H1 (cell line): ENCODE results near the gene GALNT2. TPM values are rescaled to one million over a fixed set of nuclear protein-coding genes. Genes with fewer than 3 reads are reported as not detected.

Experiments used
- CTCF ChIA-PET: fragments of 300-600 bp; sonication (Branson Sonifier 250); formaldehyde crosslinking; loops from one replicate; lab custom pipeline; 2021; ENCODE audit not compliant: partially characterized antibody; lab: Charles Lee
- POLR2A ChIA-PET: fragments of 300-600 bp; sonication (Branson Sonifier 250); formaldehyde crosslinking; loops from one replicate; lab custom pipeline; 2021; ENCODE audit warnings: inconsistent platforms; ENCODE audit not compliant: partially characterized antibody; lab: Charles Lee
- DNase-seq, 2 experiments: peaks; one replicate each; pipeline versions ENCODE4 v3.0.0 to v3.0.0-alpha.2; 2010 to 2022; ENCODE audit warnings: low spot score in 2 of 2, low read depth in 1 of 2, mixed read lengths in 1 of 2
- FAIRE-seq: peaks from 2 replicates; lab custom pipeline; 2011; peaks lifted over from hg19 to GRCh38; lab: Jason Lieb, UNC
- H2AFZ ChIP-seq: 2 replicates; pipeline ENCODE4 v1.8.1; 2012; ENCODE audit warnings: low read length, inconsistent platforms
- H2AK5ac ChIP-seq: 2 replicates; pipeline ENCODE4 v1.6.1; 2013; ENCODE audit warnings: low read depth, low read length
- H2BK120ac ChIP-seq: replicated peaks from 2 replicates; pipeline ENCODE3; 2013; ENCODE audit warnings: low read depth, low read length, inconsistent platforms
- H2BK12ac ChIP-seq: 2 replicates; pipeline ENCODE4 v1.6.1; 2013; ENCODE audit warnings: low read depth, low read length
- H2BK15ac ChIP-seq: 2 replicates; pipeline ENCODE4 v1.6.1; 2013; ENCODE audit warnings: low read length
- H2BK20ac ChIP-seq: 2 replicates; pipeline ENCODE4 v1.6.1; 2013; ENCODE audit warnings: low read length
- H2BK5ac ChIP-seq: 2 replicates; pipeline ENCODE4 v1.6.1; 2013; ENCODE audit warnings: low read depth, low read length
- H3K14ac ChIP-seq: 2 replicates; pipeline ENCODE4 v1.6.1; 2013; ENCODE audit warnings: inconsistent platforms; ENCODE audit not compliant: insufficient read length
- H3K18ac ChIP-seq: 2 replicates; pipeline ENCODE4 v1.6.1; 2013; ENCODE audit warnings: low read length; ENCODE audit errors: extremely low read depth
- H3K23ac ChIP-seq: 2 replicates; pipeline ENCODE4 v1.6.1; 2013; ENCODE audit warnings: inconsistent platforms; ENCODE audit not compliant: insufficient read length
- H3K23me2 ChIP-seq: 2 replicates; pipeline ENCODE4 v1.6.1; 2013; ENCODE audit warnings: low read depth, low read length
- H3K27ac ChIP-seq: 2 replicates; pipeline ENCODE4 v1.6.1; 2011; ENCODE audit warnings: low read depth, low read length, inconsistent platforms
- H3K27me3 ChIP-seq, 4 experiments: replicated peaks in 1 of 4; 1 replicate in 1 of 4; 2 replicates in 3 of 4; pipeline versions ENCODE4 v1.6.1 to v1.8.1; 2011 to 2013; ENCODE audit warnings: low read length in 3 of 4, mild to moderate bottlenecking in 3 of 4, inconsistent platforms in 2 of 4, mixed read lengths in 2 of 4, moderate library complexity in 1 of 4; ENCODE audit not compliant: control insufficient read depth in 3 of 4, insufficient read depth in 3 of 4; ENCODE audit errors: extremely low read depth in 1 of 4
- H3K36me3 ChIP-seq, 4 experiments: 2 replicates each; pipeline versions ENCODE4 v1.6.1 to v1.8.1; 2011 to 2013; ENCODE audit warnings: mild to moderate bottlenecking in 4 of 4, low read length in 3 of 4, moderate library complexity in 2 of 4, control low read depth in 1 of 4, inconsistent platforms in 1 of 4; ENCODE audit not compliant: insufficient read depth in 4 of 4, control insufficient read depth in 2 of 4
- H3K4ac ChIP-seq: replicated peaks from 2 replicates; pipeline ENCODE3; 2013; ENCODE audit warnings: low read length, low read depth, mixed read lengths, inconsistent platforms; ENCODE audit not compliant: insufficient read length
- H3K4me1 ChIP-seq, 4 experiments: replicated peaks in 1 of 4; 1 replicate in 1 of 4; 2 replicates in 3 of 4; pipeline versions ENCODE4 v1.6.1 to v1.8.1; 2011 to 2013; ENCODE audit warnings: low read length in 3 of 4, inconsistent platforms in 2 of 4, mixed read lengths in 1 of 4; ENCODE audit not compliant: insufficient read depth in 4 of 4, control insufficient read depth in 3 of 4
- H3K4me2 ChIP-seq, 2 experiments: 2 replicates each; pipeline versions ENCODE4 v1.6.1 to v1.8.1; 2011 to 2013; ENCODE audit warnings: low read depth in 2 of 2, low read length in 2 of 2, control low read depth in 1 of 2, inconsistent platforms in 1 of 2, mild to moderate bottlenecking in 1 of 2; ENCODE audit not compliant: insufficient read depth in 1 of 2
- H3K4me3 ChIP-seq, 4 experiments: fragments of 200-600, 300-600 bp in 1 of 4; sonication (generic), shearing (Covaris generic), sonication (Bioruptor Twin) in 1 of 4; 2 replicates each; pipeline versions ENCODE4 v1.5.1 to v1.8.1; 2011 to 2016; ENCODE audit warnings: low read length in 4 of 4, low read depth in 3 of 4, control low read depth in 2 of 4, inconsistent platforms in 2 of 4, mild to moderate bottlenecking in 2 of 4, mixed read lengths in 1 of 4, moderate library complexity in 1 of 4; ENCODE audit not compliant: insufficient read depth in 2 of 4; ENCODE audit errors: extremely low read depth in 1 of 4
- H3K56ac ChIP-seq: replicated peaks from 2 replicates; pipeline ENCODE3; 2013; ENCODE audit warnings: low read depth, mild to moderate bottlenecking, mixed read lengths, low read length, inconsistent platforms; ENCODE audit not compliant: insufficient read length
- H3K79me1 ChIP-seq: 2 replicates; pipeline ENCODE4 v1.6.1; 2013; ENCODE audit warnings: low read depth, low read length, control low read depth
- H3K79me2 ChIP-seq, 2 experiments: 2 replicates each; pipeline versions ENCODE4 v1.6.1 to v1.8.1; 2012 to 2013; ENCODE audit warnings: low read length in 2 of 2, mild to moderate bottlenecking in 2 of 2, inconsistent platforms in 1 of 2; ENCODE audit not compliant: insufficient read depth in 2 of 2, control insufficient read depth in 1 of 2
- H3K9ac ChIP-seq, 4 experiments: replicated peaks in 1 of 4; 1 replicate in 1 of 4; 2 replicates in 3 of 4; pipeline versions ENCODE4 v1.6.1 to v1.8.1; 2011 to 2013; ENCODE audit warnings: low read depth in 3 of 4, low read length in 3 of 4, control low read depth in 2 of 4, mild to moderate bottlenecking in 2 of 4, moderate library complexity in 2 of 4, inconsistent platforms in 1 of 4; ENCODE audit errors: extremely low read depth in 1 of 4
- H3K9me3 ChIP-seq, 2 experiments: 2 replicates each; pipeline versions ENCODE4 v1.6.1 to v1.8.1; 2012 to 2013; ENCODE audit warnings: mild to moderate bottlenecking in 2 of 2, moderate library complexity in 2 of 2, control low read depth in 1 of 2, inconsistent platforms in 1 of 2, low read depth in 1 of 2, low read length in 1 of 2, mixed read lengths in 1 of 2; ENCODE audit not compliant: insufficient read depth in 2 of 2
- H4K20me1 ChIP-seq, 2 experiments: replicated peaks in 1 of 2; 2 replicates each; pipeline versions ENCODE3 to v1.8.1; 2011 to 2013; ENCODE audit warnings: inconsistent platforms in 2 of 2, low read length in 2 of 2, mild to moderate bottlenecking in 1 of 2; ENCODE audit not compliant: insufficient read depth in 2 of 2, control insufficient read depth in 1 of 2
- H4K5ac ChIP-seq: 2 replicates; pipeline ENCODE4 v1.6.1; 2013; ENCODE audit warnings: low read length, low read depth, mixed read lengths, inconsistent platforms; ENCODE audit not compliant: insufficient read length
- H4K8ac ChIP-seq: 2 replicates; pipeline ENCODE4 v1.8.0; 2013; ENCODE audit warnings: mild to moderate bottlenecking, moderate library complexity, low read length, inconsistent platforms; ENCODE audit not compliant: insufficient read depth; ENCODE audit errors: extremely low read depth
- H4K91ac ChIP-seq: replicated peaks from 2 replicates; pipeline ENCODE3; 2013; ENCODE audit warnings: low read length, mixed read lengths, inconsistent platforms; ENCODE audit not compliant: insufficient read length
- ASH2L ChIP-seq: fragments of 200-600, 300-600 bp; sonication (generic); IDR thresholded peaks from one replicate; pipeline ENCODE4 v1.7.1; 2017; ENCODE audit warnings: low read length
- ATF2 ChIP-seq: IDR thresholded peaks from 2 replicates; pipeline ENCODE4 v1.6.1; 2012; ENCODE audit warnings: low read length, inconsistent platforms
- CEBPB ChIP-seq: IDR thresholded peaks from 2 replicates; pipeline ENCODE4 v1.6.1; 2012; ENCODE audit warnings: low read depth, low read length
- EGR1 ChIP-seq: IDR thresholded peaks from 2 replicates; pipeline ENCODE4 v1.6.1; 2011; ENCODE audit warnings: low read depth, low read length, borderline replicate concordance
- GABPA ChIP-seq: IDR thresholded peaks from 2 replicates; pipeline ENCODE4 v1.6.1; 2011; ENCODE audit warnings: mild to moderate bottlenecking, low read length, moderate library complexity, borderline replicate concordance; ENCODE audit not compliant: insufficient read depth
- JUN ChIP-seq: IDR thresholded peaks from 2 replicates; pipeline ENCODE4 v1.6.1; 2011; ENCODE audit warnings: low read depth, mild to moderate bottlenecking, improper control_type of control experiment, low read length
- NRF1 ChIP-seq: IDR thresholded peaks from 2 replicates; pipeline ENCODE4 v1.6.1; 2011; ENCODE audit warnings: mild to moderate bottlenecking, low read depth, low read length, improper control_type of control experiment
- POLR2AphosphoS5 ChIP-seq: IDR thresholded peaks from 2 replicates; pipeline ENCODE4 v1.6.1; 2011; ENCODE audit warnings: low read depth, low read length
- RAD21 ChIP-seq, 2 experiments: IDR thresholded peaks in 1 of 2; conservative IDR thresholded peaks in 1 of 2; 2 replicates each; pipeline ENCODE4 v1.6.1; 2011; ENCODE audit warnings: low read depth in 2 of 2, low read length in 2 of 2, improper control_type of control experiment in 1 of 2, inconsistent platforms in 1 of 2, mild to moderate bottlenecking in 1 of 2, moderate library complexity in 1 of 2
- RBBP5 ChIP-seq: IDR thresholded peaks from 2 replicates; pipeline ENCODE4 v1.7.1; 2012; ENCODE audit warnings: low read depth, mild to moderate bottlenecking, inconsistent platforms, low read length, moderate library complexity, borderline replicate concordance
- SRF ChIP-seq: IDR thresholded peaks from 2 replicates; pipeline ENCODE4 v1.6.1; 2011; ENCODE audit warnings: mild to moderate bottlenecking, low read depth, low read length, moderate library complexity
- SUZ12 ChIP-seq: fragments of 200-600 bp; sonication (generic); IDR thresholded peaks from 2 replicates; pipeline ENCODE4 v1.6.1; 2012; ENCODE audit warnings: mild to moderate bottlenecking, inconsistent platforms, low read length, moderate library complexity, mixed read lengths
- TEAD4 ChIP-seq: IDR thresholded peaks from 2 replicates; pipeline ENCODE4 v1.6.1; 2012; ENCODE audit warnings: low read depth, low read length, inconsistent platforms, mixed read lengths
- WGBS, 2 experiments: shearing (Covaris generic) in 1 of 2; methylation state at CpG; one replicate each; pipeline versions ENCODE4 v1.1.6 to v1.1.7; 2013 to 2015; ENCODE audit warnings: low lambda C conversion rate in 2 of 2, mixed read lengths in 2 of 2, inconsistent platforms in 1 of 2, low coverage in 1 of 2, missing lambda C conversion rate in 1 of 2; ENCODE audit not compliant: insufficient replicate concordance in 2 of 2, insufficient coverage in 1 of 2, insufficient read length in 1 of 2; ENCODE audit errors: extremely low coverage in 1 of 2, missing lambda C conversion rate in 1 of 2; 5-methylcytosine and 5-hydroxymethylcytosine counted together
- polyA plus RNA-seq, 7 experiments: library from polyadenylated mRNA; depleted of rRNA in 3 of 7; stranded (reverse) in 5 of 7; unstranded in 2 of 7; fragments of >200 nt in 5 of 7; fragments of 200-250 nt in 2 of 7; gene quantifications; 1 replicate in 5 of 7; 2 replicates in 1 of 7; 4 replicates in 1 of 7; pipeline versions ENCODE4 v1.2.1 to v1.2.3, GENCODE V29; 2011 to 2013; ENCODE audit warnings: missing spikeins in 2 of 7, mixed read lengths in 2 of 7
- total RNA-seq: library from RNA; stranded (reverse); fragmentation: NEBNext Ultra II Directional; extraction: Animal tissue kit (Norgen Biotek cat#: 25700); gene quantifications from 2 replicates; pipeline ENCODE4 v1.2.1, GENCODE V29; 2021

Gene GALNT2
- total and polyA plus RNA-seq, 2 of the 8 experiments (the other 6 are each of a cell fraction or from before 2014, with no cell fraction given) = 34.5 to 75.3 TPM

- DNase-seq = no peak
- TF ChIP-seq ATF2 (no peak), RBBP5 (no peak), CEBPB (no peak), NRF1 (no peak), EGR1 (no peak), TEAD4 (no peak), JUN (no peak), SRF (no peak), GABPA (no peak), RAD21 (IDR thresholded peaks at IDR 0.05 in 1 of 2, conservative IDR thresholded peaks at IDR 0.05 in 1 of 2; ENCODE audit: low read depth in 2 of 2, low read length in 2 of 2) (no peak), SUZ12 (no peak), ASH2L (no peak), POLR2AphosphoS5 (no peak)
Measured at GRCh38 chr1:230026572-230026971, 40.5 kb upstream of the GALNT2 start.

More at GRCh38 chr1:230026572-230026971, 40.5 kb upstream of the GALNT2 start:
- Histone ChIP-seq H3K79me2 (no peaks in the 10 kb centered on the region), H2AK5ac (no peak overlapping the region), H3K9me3 (no peaks in the 10 kb centered on the region), H3K4me1 (peaks cover 0 to 7% (median 5%) of the 10 kb centered on the region in 4 experiments; a peak in 5 of 7 replicates), H2BK15ac (no peak overlapping the region), H3K56ac (no peak overlapping the region), H4K5ac (no peak overlapping the region), H3K4me3 (no peak overlapping the region), H2BK12ac (no peak overlapping the region), H3K23ac (no peak overlapping the region), H3K36me3 (no peaks in the 10 kb centered on the region), H2AFZ (no peak overlapping the region), H4K8ac (no peak overlapping the region), H3K27me3 (peaks cover 0 to 2% (median 0%) of the 10 kb centered on the region in 4 experiments; a peak in 2 of 7 replicates), H3K18ac (no peak overlapping the region), H4K91ac (no peak overlapping the region), H2BK5ac (no peak overlapping the region), H3K9ac (no peak overlapping the region), H3K14ac (no peak overlapping the region), H4K20me1 (no peaks in the 10 kb centered on the region), H3K4ac (no peak overlapping the region), H2BK120ac (no peak overlapping the region), H3K23me2 (no peaks in the 10 kb centered on the region), H3K27ac (no peak overlapping the region), H2BK20ac (no peak overlapping the region), H3K4me2 (no peak overlapping the region), H3K79me1 (no peaks in the 10 kb centered on the region)
- FAIRE-seq = no peak
- POLR2A ChIA-PET = no interaction called here
- CTCF ChIA-PET = no interaction called here
- 84% methylated on average over 5 of the region's 5 CpGs; no CpG with 5 or more reads in 1 of the 2 experiments for WGBS, 2 experiments
